HG03520 (cell line): Measurements from ENCODE around the gene WBP1L.
"Not testable (repeated sequence)": the region's sequence is repeated elsewhere in the genome, so short reads cannot be mapped to it uniquely, and the experiment has no call there.

Experiments used
- ATAC-seq: cut with Tn5 transposase; IDR thresholded peaks from one replicate; pipeline ENCODE4 v1.9.1; 2021; ENCODE audit warnings: mild to moderate bottlenecking, moderate library complexity; ENCODE audit not compliant: unreplicated experiment

The WBP1L gene

GRCh38 chr10:102834143-102834542 is 90.4 kb downstream of the WBP1L start:
- no peak for ATAC-seq

DNA sequence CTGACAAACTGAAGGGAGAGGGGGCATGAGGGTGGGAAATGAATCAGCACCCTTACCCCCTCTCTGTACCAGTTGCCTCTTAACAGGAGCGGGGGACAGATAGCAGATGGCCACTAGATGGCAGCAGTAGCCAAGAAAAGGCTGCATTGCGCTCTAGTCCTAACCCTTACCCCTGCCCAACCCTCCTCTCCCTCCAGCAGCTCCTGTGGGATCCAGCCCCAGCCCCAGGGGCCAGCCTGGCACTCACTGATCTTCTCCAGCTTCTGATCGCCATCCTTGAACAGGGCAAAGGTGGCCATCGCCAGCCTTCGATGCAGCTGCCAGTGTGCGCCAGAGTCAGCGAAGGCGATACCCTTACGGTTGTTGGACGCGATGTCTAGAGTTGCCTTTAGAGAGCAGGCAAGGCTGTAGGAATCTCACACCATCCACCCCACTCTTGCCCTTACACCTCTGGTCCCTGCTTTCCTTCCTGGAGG is 91.3 kb downstream of the WBP1L start:
- ATAC-seq: peak; percentile 51

DNA sequence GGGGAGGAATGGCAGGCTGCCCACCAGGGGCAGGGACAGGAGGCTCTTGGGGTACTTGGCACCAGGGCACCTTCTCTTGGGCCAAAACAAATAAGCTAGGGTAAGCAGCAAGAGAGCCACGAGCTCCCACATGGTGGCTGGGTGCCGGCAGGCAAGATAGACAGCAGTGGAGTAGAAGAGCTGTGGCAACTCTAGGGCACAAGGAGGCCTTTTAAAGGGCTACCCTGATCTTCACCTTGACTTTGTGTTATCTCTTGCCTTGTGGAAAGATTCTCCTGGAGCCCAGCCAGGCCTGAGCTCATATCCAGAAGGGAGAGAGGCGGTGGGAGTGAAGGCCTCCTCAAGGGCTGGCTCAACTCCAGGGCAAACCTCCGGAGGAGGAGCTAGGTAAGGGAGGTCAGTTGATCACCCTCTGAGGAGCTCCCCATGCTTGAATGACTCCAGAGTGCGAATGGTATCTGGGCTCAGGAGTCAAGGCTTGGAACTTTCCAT is 93.5 kb downstream of the WBP1L start, which contains the start of gene CYP17A1:
CYP17A1 (minus strand) TSS at position 184 of the 492 bp plus-strand sequence; CDS start at position 132, 52 bp downstream.
- ATAC-seq: no peak

DNA sequence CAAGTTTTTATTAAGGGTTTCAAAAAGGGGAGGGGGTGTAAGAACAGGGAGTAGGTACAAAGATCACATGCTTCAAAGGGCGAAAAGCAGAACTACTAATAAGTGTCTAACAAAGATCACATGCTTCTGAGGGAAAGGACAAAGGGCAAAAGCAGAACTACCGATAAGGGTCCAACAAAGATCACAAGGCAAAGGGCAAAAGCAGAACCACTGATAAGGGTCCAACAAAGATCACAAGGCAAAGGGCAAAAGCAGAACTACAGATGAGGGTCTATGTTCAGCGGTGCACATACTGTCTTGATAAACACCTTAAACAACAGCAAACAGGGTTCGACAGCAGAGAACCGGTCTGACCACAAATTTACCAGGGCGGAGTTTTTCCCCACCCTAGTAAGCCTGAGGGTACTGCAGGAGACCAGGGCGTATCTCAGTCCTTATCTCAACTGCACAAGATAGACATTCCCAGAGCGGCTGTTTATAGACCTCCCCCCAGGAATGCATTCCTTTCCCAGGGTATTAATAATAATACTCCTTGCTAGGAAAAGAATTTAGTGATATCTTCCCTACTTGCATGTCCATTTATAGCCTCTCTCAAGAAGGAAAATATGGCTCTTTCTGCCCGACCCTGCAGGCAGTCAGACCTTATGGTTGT is 94.7 kb downstream of the WBP1L start:
- not testable (repeated sequence) for ATAC-seq

DNA sequence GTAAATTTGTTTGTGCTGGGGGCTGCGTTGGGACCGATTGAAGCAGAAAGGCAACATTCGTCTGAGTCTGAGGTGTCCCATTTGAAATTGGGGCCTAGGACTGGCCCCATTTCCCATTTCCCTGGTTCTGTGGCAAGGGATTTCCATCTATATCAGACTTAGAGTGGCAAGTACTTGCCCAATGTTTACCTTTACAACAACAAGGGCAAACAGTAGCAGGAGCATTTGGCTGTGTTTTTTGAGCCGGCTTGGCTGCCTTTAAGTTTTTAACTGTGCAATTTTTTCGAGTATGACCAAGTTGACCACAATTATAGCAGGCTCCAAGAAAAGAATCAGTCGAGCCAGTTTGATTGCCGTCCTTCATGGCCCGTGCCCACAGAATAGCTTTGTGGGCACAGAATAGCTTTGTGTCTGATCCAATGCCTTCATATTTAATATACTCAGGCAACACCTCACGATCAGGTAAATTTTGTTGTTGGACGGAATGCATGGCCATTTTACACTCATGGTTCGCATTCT is 98.1 kb downstream of the WBP1L start:
- ATAC-seq: no peak

DNA sequence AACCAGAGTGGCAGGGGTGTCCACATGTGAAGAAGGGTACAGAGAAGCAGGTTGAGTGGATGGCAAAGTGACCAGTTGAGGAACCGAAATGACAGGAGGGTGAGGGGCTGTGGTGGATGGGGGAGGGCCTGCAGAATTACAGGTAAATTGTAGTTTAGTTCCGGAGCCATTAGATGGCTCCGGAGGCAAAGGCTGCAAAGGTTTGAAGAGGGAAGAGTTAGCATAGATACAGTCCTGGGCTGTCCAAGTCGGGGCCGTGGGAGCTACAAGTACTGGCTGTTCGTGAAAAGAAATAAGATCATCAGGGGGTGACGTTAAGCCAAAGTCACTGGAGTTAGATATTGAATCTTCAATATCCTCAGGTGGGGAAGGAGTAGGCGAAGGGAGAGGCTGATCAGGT is 99.4 kb downstream of the WBP1L start:
- not testable (repeated sequence) for ATAC-seq

DNA sequence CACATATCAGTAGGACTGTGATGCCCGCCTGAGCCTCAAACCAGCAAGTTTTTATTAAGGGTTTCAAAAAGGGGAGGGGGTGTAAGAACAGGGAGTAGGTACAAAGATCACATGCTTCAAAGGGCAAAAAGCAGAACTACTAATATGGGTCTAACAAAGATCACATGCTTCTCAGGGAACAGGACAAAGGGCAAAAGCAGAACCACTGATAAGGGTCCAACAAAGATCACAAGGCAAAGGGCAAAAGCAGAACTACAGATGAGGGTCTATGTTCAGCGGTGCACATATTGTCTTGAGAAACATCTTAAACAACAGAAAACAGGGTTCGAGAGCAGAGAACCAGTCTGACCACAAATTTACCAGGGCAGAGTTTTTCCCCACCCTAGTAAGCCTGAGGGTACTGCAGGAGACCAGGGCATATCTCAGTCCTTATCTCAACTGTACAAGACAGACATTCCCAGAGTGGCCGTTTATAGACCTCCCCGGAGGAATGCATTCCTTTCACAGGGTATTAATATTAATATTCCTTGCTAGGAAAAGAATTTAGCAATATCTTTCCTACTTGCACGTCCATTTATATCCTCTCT is 100.5 kb downstream of the WBP1L start:
- ATAC-seq: not testable (repeated sequence)

DNA sequence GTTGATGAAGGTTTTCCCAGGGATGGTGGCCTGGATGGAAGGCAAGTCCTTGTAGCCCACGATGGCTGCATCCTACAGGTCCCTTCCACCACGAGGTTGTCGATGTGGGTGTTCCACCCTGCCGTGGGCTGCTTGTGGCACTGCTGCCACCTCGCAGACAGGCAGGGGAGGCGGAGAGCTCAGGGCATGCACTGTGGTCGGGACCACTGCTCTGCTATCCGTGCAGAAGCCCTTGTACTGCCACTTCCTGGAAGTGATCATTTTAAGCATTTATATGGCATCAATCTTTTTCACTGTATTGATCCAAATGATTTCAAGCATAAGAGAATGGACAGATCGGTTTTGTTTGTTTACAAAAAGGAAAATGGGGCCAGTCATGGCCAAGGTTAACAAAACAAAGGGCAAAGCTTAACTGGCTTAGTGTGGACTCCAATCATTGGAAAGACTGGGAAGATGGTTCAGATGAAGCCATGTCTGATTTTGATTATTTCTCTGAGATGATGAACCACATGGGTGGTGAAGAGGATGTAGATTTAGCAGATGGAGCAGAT is 101.7 kb downstream of the WBP1L start:
- ATAC-seq: no peak

DNA sequence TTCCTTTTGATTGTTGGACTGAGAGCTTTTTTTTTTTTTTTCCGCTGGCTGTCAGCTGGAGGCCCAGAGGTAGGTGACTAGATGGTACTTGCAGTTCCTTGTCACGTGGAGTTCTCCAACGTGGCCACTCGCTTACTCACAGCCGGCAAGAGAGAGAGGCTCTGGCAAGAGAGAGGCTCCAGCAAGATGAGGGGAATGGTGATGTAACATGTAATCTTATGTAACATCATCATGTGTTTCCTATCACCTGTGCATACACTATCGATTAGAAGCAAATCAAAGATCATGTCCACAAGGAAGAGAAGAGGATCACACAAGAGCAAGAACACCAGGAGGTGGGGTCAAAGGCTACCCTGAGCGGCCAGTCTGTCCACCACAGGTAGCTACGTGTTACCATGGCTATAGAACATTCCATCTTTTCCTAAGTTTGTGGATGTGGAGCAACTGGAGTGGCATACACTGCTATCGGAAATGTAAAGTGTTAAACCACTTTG is 106.3 kb downstream of the WBP1L start:
- ATAC-seq: no peak

DNA sequence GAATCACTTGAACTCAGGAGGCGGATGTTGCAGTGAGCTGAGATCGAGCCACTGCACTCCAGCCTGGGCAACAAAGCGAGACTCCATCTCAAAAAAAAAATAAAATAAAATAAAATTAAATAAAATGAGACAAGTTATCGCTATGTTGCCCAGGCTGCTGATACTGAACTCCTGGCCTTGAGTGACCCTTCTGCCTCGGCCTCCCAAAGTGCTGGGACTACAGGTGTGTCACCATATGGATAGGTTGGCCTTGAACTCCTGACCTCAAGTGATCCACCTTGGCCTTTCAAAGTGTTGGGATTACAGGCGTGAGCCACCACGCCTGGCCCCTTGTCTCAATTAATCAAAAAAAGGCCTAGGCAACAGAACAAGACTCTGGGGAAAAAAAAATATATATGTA is 109.5 kb downstream of the WBP1L start:
- not testable (repeated sequence) for ATAC-seq

DNA sequence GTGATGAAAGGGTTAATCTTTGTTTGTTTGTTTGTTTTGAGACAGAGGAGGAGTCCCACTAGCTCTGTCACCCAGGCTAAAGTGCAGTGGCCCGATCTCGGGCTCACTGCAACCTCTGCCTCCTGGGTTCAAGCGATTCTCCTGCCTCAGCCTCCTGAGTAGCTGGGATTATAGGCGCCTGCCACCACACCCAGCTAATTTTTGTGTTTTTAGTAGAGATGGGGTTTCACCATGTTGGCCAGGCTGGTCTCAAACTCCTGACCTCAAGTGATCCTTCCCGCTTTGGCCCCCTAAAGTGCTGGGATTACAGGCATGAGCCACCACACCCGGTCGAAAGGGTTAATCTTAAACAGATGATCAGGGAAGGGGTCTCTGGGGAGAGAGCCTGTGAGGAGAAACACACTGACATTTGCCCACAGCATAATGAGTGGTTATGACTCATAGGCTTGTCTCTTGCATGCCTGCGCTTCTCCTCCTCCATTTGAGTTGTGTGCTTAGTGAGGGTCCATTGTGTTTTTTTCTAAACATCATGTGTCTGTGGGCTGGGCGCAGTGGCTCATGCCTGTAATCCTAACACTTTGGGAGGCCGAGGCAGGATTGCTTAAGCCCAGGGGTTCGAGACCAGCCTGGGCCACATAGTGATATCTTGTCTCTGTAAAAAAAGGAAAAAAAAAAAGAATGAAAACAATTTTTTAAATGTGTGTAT is 112.1 kb downstream of the WBP1L start:
- not testable (repeated sequence) for ATAC-seq

DNA sequence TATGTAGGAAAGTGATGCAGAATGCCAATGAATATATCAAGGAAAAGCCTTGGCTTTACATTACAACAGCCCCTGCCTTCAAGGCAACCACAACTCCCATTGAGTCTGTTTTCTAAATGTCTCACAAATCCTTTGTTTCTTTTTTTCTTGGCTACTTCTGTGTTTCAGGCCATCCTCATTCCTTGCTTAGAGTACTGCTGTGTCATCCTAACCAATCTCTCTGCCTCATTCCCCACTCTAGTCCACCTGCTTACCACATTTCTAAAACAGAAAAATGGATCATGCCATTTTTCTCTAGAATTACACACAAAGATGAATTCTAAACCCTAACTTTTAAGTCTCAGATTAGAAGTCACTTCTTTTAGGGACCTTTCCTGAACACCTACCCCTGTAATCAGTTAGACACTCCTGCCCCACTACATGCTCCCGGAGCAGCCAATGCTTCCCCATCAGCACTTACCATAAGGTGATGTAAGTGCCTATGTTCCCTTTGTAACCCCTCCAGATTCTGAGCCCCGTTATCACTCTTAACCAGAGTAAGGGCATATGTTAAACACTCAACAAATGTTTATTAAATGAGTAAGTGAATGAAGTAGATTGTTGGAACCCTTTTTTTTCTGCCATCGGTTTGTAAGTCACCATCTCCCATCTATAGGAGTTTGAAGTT is 113.1 kb downstream of the WBP1L start:
- no peak for ATAC-seq

- ATAC-seq: no peak
Observed at GRCh38 chr10:102859911-102860310, 116.2 kb downstream of the WBP1L start.

- no peak for ATAC-seq
Observed at GRCh38 chr10:102863660-102864059, 119.9 kb downstream of the WBP1L start.

GRCh38 chr10:102865620-102866019 is 121.9 kb downstream of the WBP1L start:
- ATAC-seq: no peak
